Gastroesophageal sphincter (tissue), 3 donors: ENCODE measurements around the gene FOXL1.

Source experiments
- CTCF ChIP-seq, 4 experiments: fragments of 200-600 bp in 2 of 4; fragments of 450-650 bp in 2 of 4; sonication (generic) in 1 of 4; IDR thresholded peaks; one replicate each; pipeline ENCODE4 v1.5.1; 2017 to 2019; ENCODE audit warnings: antibody characterized with exemption in 4 of 4, mild to moderate bottlenecking in 2 of 4, moderate library complexity in 2 of 4
- EP300 ChIP-seq: sonication (generic); formaldehyde crosslinking; IDR thresholded peaks from one replicate; pipeline ENCODE4 v1.6.1; 2017; ENCODE audit warnings: antibody characterized with exemption, mild to moderate bottlenecking
- POLR2A ChIP-seq, 2 donors: fragments of 450-650 bp; IDR thresholded peaks; one replicate each; pipeline ENCODE4 v1.6.1; 2017; ENCODE audit warnings: antibody characterized with exemption in 2 of 2, mild to moderate bottlenecking in 2 of 2, moderate library complexity in 1 of 2
- POLR2AphosphoS5 ChIP-seq: sonication (generic); formaldehyde crosslinking; IDR thresholded peaks from one replicate; pipeline ENCODE4 v1.6.1; 2017; ENCODE audit warnings: antibody characterized with exemption

- TF ChIP-seq POLR2AphosphoS5 (no peak), CTCF (IDR thresholded peaks at IDR 0.05) (no peak), EP300 (no peak), POLR2A (IDR thresholded peaks at IDR 0.05) (no peak)
Measured at GRCh38 chr16:86565181-86565631, 13.1 kb upstream of the FOXL1 start.
